Fibroblast of villous mesenchyme (primary cell): ENCODE data around the gene MFSD11. TPM values are rescaled to one million over a fixed set of nuclear protein-coding genes. Genes with fewer than 3 reads are reported as not detected.
"Not testable (repeated sequence)": the region's sequence is repeated elsewhere in the genome, so short reads cannot be mapped to it uniquely, and the experiment has no call there.

Experiments used
- DNase-seq: peaks from one replicate; pipeline ENCODE4 v3.0.0-alpha.2; 2010; ENCODE audit warnings: low read depth
- H3K4me3 ChIP-seq: 2 replicates; pipeline ENCODE4 v1.5.1; 2011; ENCODE audit warnings: low read depth, mild to moderate bottlenecking, low read length
- total RNA-seq: library from RNA; depleted of rRNA; stranded (reverse); fragments of >200 nt; gene quantifications from 2 replicates; pipeline ENCODE4 v1.2.3, GENCODE V29; 2012
- TF ChIP-seq, protein P1 (sequence below): IDR thresholded peaks from 2 replicates; pipeline ENCODE4 v1.5.1; 2012; ENCODE audit warnings: low read depth, mild to moderate bottlenecking, low read length; ENCODE audit not compliant: insufficient read depth

Gene MFSD11
- total RNA-seq, 1 donor = 44.5 TPM

DNA sequence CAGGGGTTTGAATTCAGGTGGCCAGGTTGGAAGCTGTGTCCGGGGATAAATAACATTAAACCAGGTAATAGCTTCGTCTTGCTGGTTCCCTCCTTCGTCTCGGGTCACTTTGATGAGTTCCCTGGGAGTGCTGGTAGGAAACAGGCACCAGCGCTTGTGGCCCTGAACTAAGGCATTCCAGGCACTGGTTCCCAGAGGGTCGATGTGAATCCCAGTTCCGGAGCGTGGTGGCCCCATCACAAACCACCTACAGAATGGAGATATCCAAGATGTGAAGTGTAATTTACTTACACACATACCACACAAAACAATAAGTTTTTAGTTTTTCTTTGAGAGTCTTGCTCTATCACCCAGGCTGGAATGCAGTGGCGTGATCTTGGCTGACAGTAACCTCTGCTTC is 14.1 kb upstream of the MFSD11 start:
- no peak overlapping the region for H3K4me3 ChIP-seq

DNA sequence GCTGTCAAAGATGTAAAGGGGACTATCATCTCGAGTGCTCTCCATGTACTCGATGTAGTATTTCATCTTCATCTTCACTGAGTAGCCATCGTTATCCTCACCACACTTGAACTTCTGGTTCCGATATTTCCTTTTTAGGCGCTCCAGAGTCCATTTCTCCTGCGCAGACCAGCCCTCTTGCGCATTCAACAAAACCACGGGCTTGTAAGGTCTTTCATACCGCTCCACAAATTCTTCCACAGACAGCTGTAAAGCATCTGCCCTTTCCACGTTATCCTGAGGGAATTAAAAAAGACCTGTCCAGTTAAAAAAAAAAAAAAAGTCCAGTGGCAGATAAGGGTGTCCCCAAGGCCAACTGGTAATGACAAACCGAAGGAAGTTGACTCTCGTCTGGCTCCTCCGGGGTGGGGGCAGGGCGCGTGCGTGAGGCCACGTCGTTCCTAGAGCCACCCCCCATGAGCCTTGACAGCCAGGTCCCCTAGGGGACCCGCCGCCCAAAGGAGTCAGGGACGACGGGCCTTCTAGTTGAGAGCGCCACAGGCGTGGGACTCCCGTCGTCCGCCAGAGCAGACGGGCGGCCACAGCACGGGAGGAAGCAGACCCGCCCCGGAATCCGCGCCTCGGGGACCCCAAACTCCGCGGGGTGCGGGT is 12.2 kb upstream of the MFSD11 start:
- peak overlapping the region; percentile 93 for H3K4me3 ChIP-seq
- peak; percentile 72 for DNase-seq
- TF ChIP-seq, protein P1, sequence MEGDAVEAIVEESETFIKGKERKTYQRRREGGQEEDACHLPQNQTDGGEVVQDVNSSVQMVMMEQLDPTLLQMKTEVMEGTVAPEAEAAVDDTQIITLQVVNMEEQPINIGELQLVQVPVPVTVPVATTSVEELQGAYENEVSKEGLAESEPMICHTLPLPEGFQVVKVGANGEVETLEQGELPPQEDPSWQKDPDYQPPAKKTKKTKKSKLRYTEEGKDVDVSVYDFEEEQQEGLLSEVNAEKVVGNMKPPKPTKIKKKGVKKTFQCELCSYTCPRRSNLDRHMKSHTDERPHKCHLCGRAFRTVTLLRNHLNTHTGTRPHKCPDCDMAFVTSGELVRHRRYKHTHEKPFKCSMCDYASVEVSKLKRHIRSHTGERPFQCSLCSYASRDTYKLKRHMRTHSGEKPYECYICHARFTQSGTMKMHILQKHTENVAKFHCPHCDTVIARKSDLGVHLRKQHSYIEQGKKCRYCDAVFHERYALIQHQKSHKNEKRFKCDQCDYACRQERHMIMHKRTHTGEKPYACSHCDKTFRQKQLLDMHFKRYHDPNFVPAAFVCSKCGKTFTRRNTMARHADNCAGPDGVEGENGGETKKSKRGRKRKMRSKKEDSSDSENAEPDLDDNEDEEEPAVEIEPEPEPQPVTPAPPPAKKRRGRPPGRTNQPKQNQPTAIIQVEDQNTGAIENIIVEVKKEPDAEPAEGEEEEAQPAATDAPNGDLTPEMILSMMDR = no peak

More for the DNA sequence above, 14.1 kb upstream of the MFSD11 start:
- no peak for DNase-seq
- TF ChIP-seq, protein P1 = no peak

DNA sequence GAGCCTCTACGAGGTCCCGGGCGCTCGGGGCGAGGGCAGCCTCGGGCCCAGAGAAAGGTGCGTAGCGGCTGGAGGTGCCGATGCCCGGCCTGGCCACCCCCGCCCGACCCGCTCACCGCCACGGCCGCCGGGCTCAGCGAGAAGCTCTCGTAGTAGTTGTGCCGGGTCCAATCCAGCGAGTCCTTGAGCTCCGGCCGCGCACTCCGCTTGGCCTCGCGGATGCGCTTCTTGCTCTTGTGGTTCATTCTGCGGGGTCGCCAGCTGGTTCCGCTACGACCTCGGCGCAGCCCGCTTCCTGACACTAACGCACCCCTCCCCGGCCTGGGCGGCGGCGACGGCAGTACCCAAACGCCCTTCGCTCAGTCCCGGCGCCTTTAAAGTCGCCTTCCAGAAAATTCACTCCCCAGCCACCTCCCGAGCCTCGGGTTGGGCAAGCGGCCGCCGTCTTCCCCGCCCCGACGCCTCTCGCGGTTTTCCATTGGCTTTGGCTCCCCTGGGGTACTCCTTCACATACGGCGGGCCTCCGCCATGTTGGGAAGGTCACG is 11.6 kb upstream of the MFSD11 start, which contains the start of gene JMJD6:
Gene JMJD6 (minus strand): TSS at position 376 of the 545 bp plus-strand sequence. CDS start 131 bp downstream, at position 245.
- H3K4me3 ChIP-seq = peak within 1 kb of the TSS; percentile 93
- peak; percentile 98 for DNase-seq
- TF ChIP-seq, protein P1 = no peak

DNA sequence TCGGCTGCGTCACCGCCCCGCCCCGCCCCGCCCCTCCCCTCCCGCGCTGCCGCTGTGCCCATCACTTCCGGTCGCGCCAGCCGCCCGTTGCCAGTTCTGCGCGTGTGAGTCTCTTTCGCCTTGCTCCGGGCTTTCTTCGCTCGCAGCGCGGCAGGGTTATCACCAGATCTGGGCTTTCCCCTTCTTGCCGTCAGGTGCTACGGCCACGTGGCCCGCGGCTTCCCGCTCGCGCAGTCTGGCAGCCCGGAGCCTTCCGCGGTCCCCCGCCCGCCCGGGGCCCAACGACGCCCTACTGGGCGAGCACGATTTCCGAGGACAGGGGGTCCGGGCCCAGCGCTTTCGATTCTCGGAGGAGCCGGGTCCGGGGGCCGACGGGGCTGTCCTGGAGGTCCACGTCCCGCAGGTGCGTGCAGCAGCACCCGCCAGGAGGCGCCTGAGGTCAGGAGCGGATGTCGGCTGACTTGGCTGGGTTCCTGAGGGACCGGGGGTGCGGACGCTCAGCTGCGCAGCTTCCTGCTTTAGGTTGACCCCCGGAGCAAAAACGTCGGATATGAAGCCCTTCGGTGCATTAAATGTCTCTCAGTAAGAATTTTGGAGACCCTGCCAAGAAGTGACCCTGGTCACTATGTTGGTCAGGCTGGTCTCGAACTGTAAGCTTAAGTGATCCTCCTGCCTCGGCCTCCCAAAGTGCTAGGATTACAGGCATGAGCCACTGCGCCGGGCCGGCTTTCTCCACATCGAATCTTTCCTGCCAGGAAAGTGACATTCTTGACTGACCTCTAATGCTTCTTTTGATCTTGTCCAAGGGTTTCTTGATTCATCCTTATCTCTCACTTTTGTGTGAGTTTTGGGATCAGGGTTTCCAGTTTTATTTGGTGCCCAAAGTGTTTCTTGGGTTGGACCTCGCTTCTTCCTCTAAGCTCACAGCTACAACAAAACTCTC is 10.9 kb upstream of the MFSD11 start, which contains the start of gene METTL23:
Gene METTL23 (plus strand): TSS at position 64 of the 943 bp plus-strand sequence. CDS start 2,872 bp downstream, outside the sequence.
- TF ChIP-seq, protein P1 = peak; percentile 67
- DNase-seq = peak; percentile 88

DNA sequence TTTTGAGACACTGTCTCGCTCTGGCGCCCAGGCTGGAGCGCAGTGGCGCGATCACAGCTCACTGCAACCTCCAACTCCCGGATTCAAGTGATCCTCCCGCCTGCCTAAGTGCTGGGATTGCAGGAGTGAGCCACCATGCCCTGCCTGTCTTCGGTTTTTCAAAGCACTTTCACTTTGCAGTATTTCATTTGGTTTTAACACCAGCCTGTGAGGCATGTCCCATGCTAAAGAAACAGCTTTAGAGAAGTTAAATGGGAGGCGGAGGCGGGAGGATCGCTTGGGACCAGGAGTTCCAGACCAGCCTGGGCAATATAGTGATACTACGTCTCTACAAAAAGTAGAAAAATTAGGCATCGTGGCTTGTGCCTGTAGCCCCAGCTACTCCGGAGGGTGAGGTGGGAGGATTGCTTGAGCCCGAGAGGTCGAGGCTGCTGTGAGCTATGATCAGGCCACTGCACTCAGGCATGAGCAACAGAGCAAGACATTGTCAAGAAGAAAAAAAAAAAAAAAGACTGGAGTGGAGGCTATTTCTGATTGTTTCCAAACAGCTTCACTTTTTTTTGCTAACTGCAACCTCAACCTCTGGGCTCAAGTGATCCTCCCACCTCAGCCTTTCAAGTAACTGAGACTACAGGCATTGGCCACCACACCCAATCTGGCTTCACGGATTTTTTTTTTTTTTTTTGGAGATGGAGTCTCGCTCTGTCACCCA is 10.0 kb upstream of the MFSD11 start:
- H3K4me3 ChIP-seq = peak overlapping the region; percentile 93
- DNase-seq = peak; percentile 73
- TF ChIP-seq, protein P1 = no peak

More for the DNA sequence above, 10.9 kb upstream of the MFSD11 start, which contains the start of gene METTL23:
- H3K4me3 ChIP-seq = peak within 1 kb of the TSS; percentile 93

DNA sequence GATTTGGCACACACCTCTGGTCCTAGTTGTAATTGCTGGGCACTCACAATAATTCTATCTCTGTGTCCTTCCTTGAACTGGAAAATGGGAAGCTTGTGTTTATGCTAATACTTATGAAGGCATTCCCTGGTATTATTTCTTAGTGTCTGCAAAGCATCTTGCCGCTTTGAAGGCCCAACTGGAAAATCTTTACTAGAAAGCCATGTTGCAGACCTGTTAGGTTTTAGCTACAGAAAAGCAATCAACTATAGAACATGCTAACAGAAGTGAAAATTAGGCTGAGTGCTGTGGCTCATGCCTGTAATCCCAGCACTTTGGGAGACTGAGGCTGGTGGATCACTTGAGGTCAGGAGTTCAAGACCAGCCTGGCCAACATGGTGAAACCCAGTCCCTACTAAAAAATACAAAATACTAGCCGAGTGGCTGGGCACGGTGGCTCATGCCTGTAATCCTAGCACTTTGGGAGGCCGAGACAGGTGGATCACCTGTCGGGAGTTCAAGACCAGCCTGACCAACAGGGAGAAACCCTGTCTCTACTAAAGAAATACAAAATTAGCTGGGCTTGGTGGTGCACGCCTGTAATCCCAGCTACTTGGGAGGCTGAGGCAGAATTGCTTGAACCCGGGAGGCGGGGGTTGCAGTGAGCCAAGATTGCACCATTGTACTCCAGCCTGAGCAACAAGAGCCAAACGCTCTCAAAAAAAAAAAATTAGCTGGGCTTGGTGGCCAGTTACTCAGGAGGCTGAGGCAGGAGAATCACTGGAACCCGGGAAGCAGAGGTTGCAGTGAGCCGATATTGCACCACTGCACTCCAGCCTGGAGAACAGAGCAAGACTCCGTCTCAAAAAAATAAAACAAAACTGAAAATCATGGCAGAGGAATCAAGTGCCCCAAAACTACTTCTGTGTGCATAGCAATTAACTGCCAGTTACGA is 5.9 kb upstream of the MFSD11 start:
- DNase-seq = not testable (repeated sequence)

More for the DNA sequence above, 5.9 kb upstream of the MFSD11 start:
- H3K4me3 ChIP-seq = not testable (repeated sequence)
